Endothelial cell of umbilical vein (primary cell): ENCODE results near the gene MELTF. TPM values are rescaled to one million over a fixed set of nuclear protein-coding genes. Genes with fewer than 3 reads are reported as not detected.

Experiments used
- BruUV-seq: library from RNA; stranded (reverse); fragments of 400-500 nt; replicated peaks from 2 replicates; lab custom pipeline; 2021; lab: Mats Ljungman, UMichigan
- CTCF ChIA-PET: fragments of 300-600, 350-600 bp; sonication (Branson Sonifier 250); formaldehyde crosslinking; loops from one replicate; lab custom pipeline; 2021; ENCODE audit warnings: antibody characterized with exemption, inconsistent platforms; lab: Charles Lee
- POLR2A ChIA-PET: fragments of 300-600, 350-600 bp; sonication (Branson Sonifier 250); formaldehyde crosslinking; loops from one replicate; lab custom pipeline; 2021; ENCODE audit warnings: antibody characterized with exemption, inconsistent platforms; lab: Charles Lee
- DNase-seq: peaks from one replicate; pipeline ENCODE4 v3.0.0-alpha.2; 2011; ENCODE audit warnings: low read depth, low spot score
- FAIRE-seq: peaks from 2 replicates; lab custom pipeline; 2011; peaks lifted over from hg19 to GRCh38; lab: Jason Lieb, UNC
- H2AFZ ChIP-seq: 2 replicates; pipeline ENCODE4 v1.6.0; 2012; ENCODE audit warnings: low read depth, low read length, control low read depth, inconsistent platforms
- H3K27ac ChIP-seq: 2 replicates; pipeline ENCODE4 v1.5.1; 2011; ENCODE audit warnings: low read depth, mild to moderate bottlenecking, control low read depth, low read length, moderate library complexity; ENCODE audit not compliant: insufficient read depth
- H3K27me3 ChIP-seq, 2 experiments: 2 replicates each; pipeline versions ENCODE4 v1.6.0 to v1.6.1; 2011; ENCODE audit warnings: low read length in 2 of 2, mixed read lengths in 1 of 2; ENCODE audit not compliant: control insufficient read depth in 2 of 2, insufficient read depth in 2 of 2
- H3K36me3 ChIP-seq, 2 experiments: 2 replicates in 1 of 2; 3 replicates in 1 of 2; pipeline ENCODE4 v1.5.1; 2011; ENCODE audit warnings: low read length in 2 of 2, mild to moderate bottlenecking in 1 of 2, moderate library complexity in 1 of 2; ENCODE audit not compliant: control insufficient read depth in 2 of 2, insufficient read depth in 2 of 2; ENCODE audit errors: extremely low read depth in 1 of 2
- H3K4me1 ChIP-seq: 3 replicates; pipeline ENCODE4 v1.5.1; 2011; ENCODE audit warnings: mild to moderate bottlenecking, low read length; ENCODE audit not compliant: control insufficient read depth, insufficient read depth; ENCODE audit errors: extremely low read depth
- H3K4me2 ChIP-seq: 2 replicates; pipeline ENCODE4 v1.6.1; 2011; ENCODE audit warnings: low read length, control low read depth, mixed read lengths; ENCODE audit not compliant: insufficient read depth
- H3K4me3 ChIP-seq, 3 experiments: fragments of 200-600 bp in 1 of 3; sonication (generic), shearing (Covaris generic) in 1 of 3; replicated peaks in 1 of 3; 2 replicates each; pipeline ENCODE4 v1.5.1; 2011 to 2016; ENCODE audit warnings: control low read depth in 3 of 3, low read length in 3 of 3, mild to moderate bottlenecking in 2 of 3, inconsistent platforms in 1 of 3, low read depth in 1 of 3, moderate library complexity in 1 of 3; ENCODE audit not compliant: insufficient read depth in 1 of 3
- H3K79me2 ChIP-seq: 2 replicates; pipeline ENCODE4 v1.6.0; 2012; ENCODE audit warnings: low read length, inconsistent platforms; ENCODE audit not compliant: control insufficient read depth, insufficient read depth
- H3K9ac ChIP-seq: replicated peaks from 2 replicates; pipeline ENCODE3; 2011; ENCODE audit warnings: low read length, control low read depth; ENCODE audit not compliant: insufficient read depth; ENCODE audit errors: extremely low read depth
- H3K9me1 ChIP-seq: replicated peaks from 3 replicates; pipeline ENCODE4 v1.6.0; 2011; ENCODE audit warnings: mild to moderate bottlenecking, low read length; ENCODE audit not compliant: control insufficient read depth, insufficient read depth; ENCODE audit errors: extremely low read depth
- H3K9me3 ChIP-seq: replicated peaks from 2 replicates; pipeline ENCODE4 v1.5.1; 2012; ENCODE audit warnings: low read length, inconsistent platforms; ENCODE audit not compliant: control insufficient read depth, insufficient read depth
- H4K20me1 ChIP-seq: replicated peaks from 2 replicates; pipeline ENCODE3; 2011; ENCODE audit warnings: mild to moderate bottlenecking, low read length; ENCODE audit not compliant: control insufficient read depth, insufficient read depth; ENCODE audit errors: extremely low read depth
- CTCF ChIP-seq, 2 donors: IDR thresholded peaks; 1 replicate in 1 of 2; 2 replicates in 1 of 2; pipeline ENCODE4 v1.5.1; 2011; ENCODE audit warnings: low read length in 2 of 2, mild to moderate bottlenecking in 2 of 2, moderate library complexity in 2 of 2, control low read depth in 1 of 2, inconsistent platforms in 1 of 2, low read depth in 1 of 2; ENCODE audit not compliant: insufficient read depth in 1 of 2; ENCODE audit errors: extremely low read depth in 1 of 2
- EZH2 ChIP-seq: IDR thresholded peaks from 2 replicates; pipeline ENCODE4 v1.6.1; 2012; ENCODE audit warnings: borderline replicate concordance, low read depth, mild to moderate bottlenecking, moderate library complexity, low read length, inconsistent platforms; ENCODE audit not compliant: severe bottlenecking
- FOS ChIP-seq: IDR thresholded peaks from 2 replicates; pipeline ENCODE4 v1.6.1; 2011; ENCODE audit warnings: mild to moderate bottlenecking, low read length, moderate library complexity, borderline replicate concordance; ENCODE audit not compliant: insufficient read depth
- GATA2 ChIP-seq: IDR thresholded peaks from 2 replicates; pipeline ENCODE4 v1.7.0; 2011; ENCODE audit warnings: low read depth, mild to moderate bottlenecking, moderate library complexity, mixed read lengths, low read length; ENCODE audit not compliant: insufficient read length, insufficient read depth
- JUN ChIP-seq: IDR thresholded peaks from 2 replicates; pipeline ENCODE4 v1.6.1; 2011; ENCODE audit warnings: borderline replicate concordance, low read depth; ENCODE audit not compliant: insufficient read length, insufficient read depth
- MAX ChIP-seq: IDR thresholded peaks from 2 replicates; pipeline ENCODE4 v1.6.1; 2011; ENCODE audit not compliant: insufficient read depth, insufficient read length
- MYC ChIP-seq: IDR thresholded peaks from one replicate; pipeline ENCODE4 v1.6.1; 2011; ENCODE audit warnings: mild to moderate bottlenecking, low read depth, low read length
- POLR2A ChIP-seq: IDR thresholded peaks from 2 replicates; pipeline ENCODE4 v1.6.1; 2012; ENCODE audit warnings: low read depth, mild to moderate bottlenecking, control low read depth, low read length
- POLR2AphosphoS5 ChIP-seq: IDR thresholded peaks from 2 replicates; pipeline ENCODE4 v1.6.1; 2012; ENCODE audit warnings: low read depth, mild to moderate bottlenecking, control low read depth, low read length, moderate library complexity; ENCODE audit not compliant: insufficient read depth
- dilution Hi-C: fragments of 300-500 bp; cut with MboI; formaldehyde crosslinking; loops from one replicate; pipeline ENCODE4 v1.15.0; 2019; ENCODE audit warnings: low sequenced_read_pairs; ENCODE audit not compliant: extremely low pct_ligation_motif_present
- intact Hi-C: fragments of 100-400 bp; cut with micrococcal nuclease; formaldehyde crosslinking; loops from one replicate; pipeline ENCODE4 v1.10.0; 2022
- polyA plus RNA-seq, 4 experiments: library from polyadenylated mRNA; depleted of rRNA in 3 of 4; stranded (reverse) in 3 of 4; unstranded in 1 of 4; fragments of >200 nt; gene quantifications; 2 replicates each; pipeline versions ENCODE4 v1.2.1 to v1.2.3, GENCODE V29; 2011 to 2012; ENCODE audit warnings: missing spikeins in 1 of 4
- total RNA-seq: library from RNA; stranded (reverse); gene quantifications from 2 replicates; pipeline ENCODE4 v1.2.3, GENCODE V29; 2021

The MELTF gene
- total and polyA plus RNA-seq, 2 donors (not counting 3 experiments of a cell fraction or from before 2014, with no cell fraction given), result 0.59 to 2.3 TPM

- DNase-seq (no peak), FAIRE-seq (no peak)
- H3K4me1 ChIP-seq, result peaks cover 3% of the 10 kb centered on the region
- H3K27ac ChIP-seq, result no peak overlapping the region
- intact Hi-C loops, result no loop called here
- BruUV-seq, result no TSS peak
- H2AFZ ChIP-seq, result no peak overlapping the region
- no peaks in the 10 kb centered on the region for H3K79me2 ChIP-seq
- CTCF ChIA-PET, result interaction anchor here (1.1 to 1.3 kb wide), 2 partner anchors 134 to 442 kb away, joined by 3 read pairs; no protein-coding TSS in a partner anchor
- no peaks in the 10 kb centered on the region for H3K36me3 ChIP-seq
- POLR2A ChIA-PET, result interaction anchor here (0.6 kb wide), 1 partner anchor 684 kb away, joined by 3 read pairs; the partner anchor contains the start of gene PCYT1A
- peaks cover 0 to 2% of the 10 kb centered on the region in 2 experiments for H3K27me3 ChIP-seq
- dilution Hi-C loops, result no loop called here
- no peak overlapping the region for H3K4me2 ChIP-seq
- no peaks in the 10 kb centered on the region for H4K20me1 ChIP-seq
- H3K9ac ChIP-seq, result no peak overlapping the region
- H3K4me3 ChIP-seq, result no peak overlapping the region
- no peak for TF ChIP-seq CTCF (IDR thresholded peaks at IDR 0.05; ENCODE audit: extremely low read depth in 1 of 2, insufficient read depth in 1 of 2, low read depth in 1 of 2, low read length in 2 of 2)
- no peak for TF ChIP-seq MAX
- TF ChIP-seq MYC, result no peak
- no peak for TF ChIP-seq GATA2
- no peak for TF ChIP-seq POLR2A
- no peak for TF ChIP-seq EZH2
- no peak for TF ChIP-seq JUN
- no peak for TF ChIP-seq POLR2AphosphoS5
- no peak for TF ChIP-seq FOS
- no peaks in the 10 kb centered on the region for H3K9me3 ChIP-seq
- H3K9me1 ChIP-seq, result no peaks in the 10 kb centered on the region
Observed at GRCh38 chr3:196971094-196971698, 58.4 kb downstream of the MELTF start.
